Kidney (tissue), 14 donors: Measurements from ENCODE around the gene TPRA1. TPM values are rescaled to one million over a fixed set of nuclear protein-coding genes. Genes with fewer than 3 reads are reported as not detected.
A peak's percentile ranks its signal among the peaks of the same experiment; 100 is the strongest.

Experiments used
- DNase-seq, 5 donors: peaks; one replicate each; pipeline ENCODE4 v3.0.0-alpha.2; 2013 to 2020
- FAIRE-seq: peaks from 2 replicates; lab custom pipeline; 2012; peaks lifted over from hg19 to GRCh38; lab: Jason Lieb, UNC
- H3K27ac ChIP-seq, 2 donors: one replicate each; pipeline ENCODE4 v1.7.0; 2013; ENCODE audit warnings: low read depth in 2 of 2, low read length in 2 of 2, inconsistent platforms in 1 of 2
- H3K27me3 ChIP-seq: one replicate; pipeline ENCODE4 v1.7.1; 2013; ENCODE audit warnings: low read length, inconsistent platforms; ENCODE audit not compliant: control insufficient read depth, insufficient read depth
- H3K36me3 ChIP-seq, 3 donors: one replicate each; pipeline versions ENCODE4 v1.7.0 to v1.7.1; 2013; ENCODE audit warnings: low read length in 3 of 3, control low read depth in 1 of 3, inconsistent platforms in 1 of 3; ENCODE audit not compliant: insufficient read depth in 3 of 3, control insufficient read depth in 2 of 3
- H3K4me1 ChIP-seq, 3 donors: one replicate each; pipeline versions ENCODE4 v1.7.0 to v1.7.1; 2013; ENCODE audit warnings: low read length in 3 of 3, inconsistent platforms in 1 of 3, low read depth in 1 of 3; ENCODE audit not compliant: control insufficient read depth in 2 of 3, insufficient read depth in 2 of 3
- H3K4me3 ChIP-seq, 3 donors: one replicate each; pipeline versions ENCODE4 v1.7.0 to v1.8.1; 2013; ENCODE audit warnings: low read length in 3 of 3, control low read depth in 1 of 3, inconsistent platforms in 1 of 3
- H3K9ac ChIP-seq, 3 donors: one replicate each; pipeline versions ENCODE4 v1.7.0 to v1.7.1; 2013; ENCODE audit warnings: low read length in 3 of 3, control low read depth in 1 of 3, inconsistent platforms in 1 of 3
- H3K9me3 ChIP-seq, 3 donors: one replicate each; pipeline versions ENCODE4 v1.7.0 to v1.7.1; 2013; ENCODE audit warnings: low read length in 3 of 3, control low read depth in 1 of 3, inconsistent platforms in 1 of 3; ENCODE audit not compliant: control insufficient read depth in 2 of 3, insufficient read depth in 1 of 3
- CTCF ChIP-seq: IDR thresholded peaks from 3 replicates; pipeline ENCODE4 v1.5.1; 2012; ENCODE audit warnings: mild to moderate bottlenecking, moderate library complexity, borderline replicate concordance; ENCODE audit not compliant: insufficient read depth; ENCODE audit errors: extremely low read depth
- intact Hi-C: fragments of 100-400 bp; cut with DNase I; formaldehyde crosslinking; loops from one replicate; pipeline ENCODE4 v1.11.1; 2022
- polyA plus RNA-seq: library from polyadenylated mRNA; stranded (reverse); fragments of 350-450 nt; fragmentation: Illumina TruSeq; extraction: RNeasy Lipid Tissue Mini Kit (QIAGEN cat#74804); gene quantifications from one replicate; pipeline ENCODE4 v1.2.3, GENCODE V29; 2014; ENCODE audit warnings: low read depth, low replicate concordance; ENCODE audit not compliant: insufficient read depth
- total RNA-seq: library from RNA; stranded (reverse); fragmentation: NEBNext Ultra II Directional; extraction: Animal tissue kit (Norgen Biotek cat#: 25700); gene quantifications from one replicate; pipeline ENCODE4 v1.2.1, GENCODE V29; 2021
- donor health status: control.
- donor health status: control.
- donor health status: control.
- donor health status: control.
- donor health status: control.
- donor health status: DM: yes; HTN: yes; CAD: no.
- donor health status: Normal renal cell carcinoma (clear cell type).

Gene TPRA1
- total and polyA plus RNA-seq, 2 donors from 2014 or later: 35.4 to 36.4 TPM

DNA sequence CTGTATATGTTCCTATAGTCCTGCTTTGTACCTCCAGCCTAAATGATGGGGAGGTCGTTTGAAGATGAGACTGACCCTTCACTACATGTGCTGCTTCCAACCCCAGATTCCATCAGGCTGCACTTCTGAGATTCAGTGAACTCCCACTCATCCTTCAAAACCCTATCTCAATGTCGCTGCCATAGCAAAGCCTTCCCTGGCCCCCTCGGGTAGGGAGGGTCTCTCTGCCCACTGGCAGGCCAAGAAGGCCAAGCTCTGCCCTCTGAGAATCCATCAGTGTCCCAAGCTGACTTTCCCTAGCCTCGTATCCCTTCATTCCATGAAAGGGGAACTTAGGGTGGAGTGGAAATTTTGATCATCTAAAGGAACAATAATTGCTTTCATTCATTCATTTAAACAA, 35.4 kb downstream of the TPRA1 start:
- DNase-seq (no peak), FAIRE-seq (no peak)
- Histone ChIP-seq H3K27me3 (no peaks in the 10 kb centered on the region), H3K4me1 (no peaks in the 10 kb centered on the region), H3K4me3 (no peak overlapping the region), H3K27ac (no peak overlapping the region), H3K9me3 (peaks cover 0 to 4% (median 0%) of the 10 kb centered on the region in 3 donors), H3K36me3 (no peaks in the 10 kb centered on the region), H3K9ac (no peak overlapping the region)
- intact Hi-C loops: no loop called here
- no peak for TF ChIP-seq CTCF

DNA sequence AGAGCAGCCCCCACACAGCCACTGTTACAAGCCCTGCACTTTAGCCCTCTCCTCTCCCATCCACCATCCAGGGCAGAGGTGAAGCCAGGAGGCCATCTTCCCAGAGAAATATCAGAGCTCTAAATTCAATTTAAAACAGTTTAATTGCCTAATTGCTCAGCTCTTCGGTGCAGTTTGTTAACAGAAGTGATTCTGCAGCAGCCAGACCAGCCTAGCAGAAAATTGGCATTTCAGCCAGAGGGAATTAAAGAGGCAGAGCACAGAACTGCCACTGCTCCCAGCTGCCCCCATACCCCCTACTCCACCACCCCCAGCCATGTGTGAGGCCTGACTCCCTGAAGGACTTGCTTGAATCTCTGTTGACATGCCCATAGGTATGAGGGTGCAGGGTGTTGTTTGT, 38.5 kb downstream of the TPRA1 start:
- peak in 1 of 5 donors; percentile 20 for DNase-seq
- no peak for TF ChIP-seq CTCF
- Histone ChIP-seq H3K4me3 (no peak overlapping the region), H3K27ac (no peak overlapping the region), H3K9ac (no peak overlapping the region), H3K36me3 (no peaks in the 10 kb centered on the region), H3K27me3 (no peaks in the 10 kb centered on the region), H3K4me1 (peaks cover 0 to 3% (median 0%) of the 10 kb centered on the region in 3 donors), H3K9me3 (no peaks in the 10 kb centered on the region)
- no peak for FAIRE-seq
- intact Hi-C loops: no loop called here

- no peak overlapping the region for H3K27ac ChIP-seq
- no peak for TF ChIP-seq CTCF
- H3K9ac ChIP-seq: no peak overlapping the region
- peaks cover 0 to 6% (median 0%) of the 10 kb centered on the region in 3 donors for H3K4me1 ChIP-seq
- peak in 1 of 5 donors; percentile 60 for DNase-seq
- H3K4me3 ChIP-seq: no peak overlapping the region
- no peaks in the 10 kb centered on the region for H3K36me3 ChIP-seq
- FAIRE-seq: no peak
- intact Hi-C loops: no loop called here
- no peaks in the 10 kb centered on the region for H3K9me3 ChIP-seq
- no peaks in the 10 kb centered on the region for H3K27me3 ChIP-seq
Observed at GRCh38 chr3:127551178-127551577, 39.4 kb downstream of the TPRA1 start.
